DMS 273 treated with DMSO at 0.1 percent for 48 hours (cell line): ENCODE results near the gene WEE1.
"Not testable (repeated sequence)": the region's sequence is repeated elsewhere in the genome, so short reads cannot be mapped to it uniquely, and the experiment has no call there.

Source experiments
- DNase-seq: peaks from one replicate; lab custom pipeline; 2025; lab: John Stamatoyannopoulos, UW

Gene WEE1

GRCh38 chr11:9596926-9597464 lies 23.5 kb downstream of the WEE1 start:
- no peak for DNase-seq

- no peak for DNase-seq
These were observed 26.7 kb downstream of the WEE1 start for GRCh38 chr11:9600166-9600565.

- no peak for DNase-seq
These were observed 27.2 kb downstream of the WEE1 start for GRCh38 chr11:9600644-9601036.

GRCh38 chr11:9601037-9601875 lies 27.8 kb downstream of the WEE1 start:
- no peak for DNase-seq

- no peak for DNase-seq
These were observed 28.4 kb downstream of the WEE1 start for GRCh38 chr11:9601876-9602199.

GRCh38 chr11:9603214-9603613 lies 29.7 kb downstream of the WEE1 start:
- not testable (repeated sequence) for DNase-seq

GRCh38 chr11:9604134-9604533 lies 30.7 kb downstream of the WEE1 start:
- no peak for DNase-seq

- no peak for DNase-seq
These were observed 32.3 kb downstream of the WEE1 start for GRCh38 chr11:9605742-9606141.

- no peak for DNase-seq
These were observed 33.5 kb downstream of the WEE1 start for GRCh38 chr11:9606809-9607510.

- no peak for DNase-seq
These were observed 34.0 kb downstream of the WEE1 start for GRCh38 chr11:9607511-9607899.

GRCh38 chr11:9609002-9609759 lies 35.7 kb downstream of the WEE1 start:
- no peak for DNase-seq

GRCh38 chr11:9609841-9610240 lies 36.4 kb downstream of the WEE1 start:
- DNase-seq, result no peak

- peak; percentile 62 for DNase-seq
These were observed 39.8 kb downstream of the WEE1 start for GRCh38 chr11:9613118-9613829.

GRCh38 chr11:9613830-9614762 lies 40.6 kb downstream of the WEE1 start:
- DNase-seq, result peak; percentile 40

GRCh38 chr11:9615031-9615451 lies 41.6 kb downstream of the WEE1 start:
- DNase-seq, result no peak

GRCh38 chr11:9616042-9616675 lies 42.7 kb downstream of the WEE1 start:
- DNase-seq, result no peak

GRCh38 chr11:9616858-9617257 lies 43.4 kb downstream of the WEE1 start:
- DNase-seq, result no peak

- no peak for DNase-seq
These were observed 44.5 kb downstream of the WEE1 start for GRCh38 chr11:9617940-9618339.

GRCh38 chr11:9619004-9619403 lies 45.5 kb downstream of the WEE1 start:
- no peak for DNase-seq

- DNase-seq, result no peak
These were observed 46.5 kb downstream of the WEE1 start for GRCh38 chr11:9619971-9620370.
